GM12878 (cell line): ENCODE measurements around the gene SPRR5. TPM values are rescaled to one million over a fixed set of nuclear protein-coding genes. Genes with fewer than 3 reads are reported as not detected.

Experiments
- ATAC-seq: fragments of 200-7000 bp; cut with Tn5 transposase; 3 replicates; pipeline ENCODE4 v1.9.1; 2020; ENCODE audit warnings: mild to moderate bottlenecking, moderate library complexity
- BruUV-seq: library from RNA; stranded (reverse); fragments of 400-500 nt; replicated peaks from 2 replicates; lab custom pipeline; 2021; lab: Mats Ljungman, UMichigan
- CTCF ChIA-PET: fragments of 300-600 bp; sonication (Branson Sonifier 250); formaldehyde crosslinking; extraction: SDS; loops from one replicate; lab custom pipeline; 2021; ENCODE audit warnings: inconsistent platforms; lab: Yijun Ruan, JAX
- POLR2A ChIA-PET: fragments of 350-600 bp; formaldehyde crosslinking; extraction: SDS; loops from one replicate; lab custom pipeline; 2021; ENCODE audit warnings: inconsistent platforms; lab: Charles Lee
- RAD21 ChIA-PET: fragments of 300-600 bp; sonication (Branson Sonifier 250); formaldehyde crosslinking; loops from one replicate; lab custom pipeline; 2023; ENCODE audit warnings: antibody characterized with exemption; ENCODE audit not compliant: unreplicated experiment; lab: Charles Lee
- SMC1A ChIA-PET: fragments of 300-600 bp; sonication (Branson Sonifier 250); formaldehyde crosslinking; loops from one replicate; lab custom pipeline; 2023; ENCODE audit not compliant: unreplicated experiment, uncharacterized antibody; lab: Charles Lee
- DNase-seq: peaks from one replicate; pipeline ENCODE4 v3.0.0-alpha.2; 2011; ENCODE audit warnings: low read depth, low spot score
- FAIRE-seq: peaks from 3 replicates; lab custom pipeline; 2011; peaks lifted over from hg19 to GRCh38; lab: Jason Lieb, UNC
- H2AFZ ChIP-seq: 2 replicates; pipeline ENCODE4 v1.6.0; 2011; ENCODE audit warnings: low read depth, low read length, control low read depth; ENCODE audit not compliant: control insufficient read depth
- H3K27ac ChIP-seq: 2 replicates; pipeline ENCODE4 v1.5.1; 2011; ENCODE audit warnings: control low read depth; ENCODE audit not compliant: control insufficient read depth, insufficient read depth
- H3K27me3 ChIP-seq, 2 experiments: replicated peaks in 1 of 2; 2 replicates each; pipeline versions ENCODE4 v1.6.0 to v1.6.1; 2011; ENCODE audit warnings: low read length in 1 of 2; ENCODE audit not compliant: control insufficient read depth in 2 of 2, insufficient read depth in 2 of 2
- H3K36me3 ChIP-seq, 2 experiments: 2 replicates each; pipeline ENCODE4 v1.5.1; 2011; ENCODE audit warnings: low read length in 1 of 2; ENCODE audit not compliant: control insufficient read depth in 2 of 2, insufficient read depth in 2 of 2
- H3K4me1 ChIP-seq: 2 replicates; pipeline ENCODE4 v1.6.1; 2011; ENCODE audit warnings: mild to moderate bottlenecking, low read length, moderate library complexity, mixed read lengths; ENCODE audit not compliant: control insufficient read depth, insufficient read depth
- H3K4me2 ChIP-seq: 2 replicates; pipeline ENCODE4 v1.6.0; 2011; ENCODE audit warnings: control low read depth; ENCODE audit not compliant: control insufficient read depth, insufficient read depth
- H3K4me3 ChIP-seq: fragments of 200-600 bp; sonication (generic); 2 replicates; pipeline ENCODE4 v1.5.1; 2016
- H3K79me2 ChIP-seq: 2 replicates; pipeline ENCODE4 v1.6.0; 2011; ENCODE audit warnings: low read length; ENCODE audit not compliant: control insufficient read depth, insufficient read depth
- H3K9ac ChIP-seq: 2 replicates; pipeline ENCODE4 v1.8.0; 2011; ENCODE audit warnings: low read length, control low read depth, mixed read lengths; ENCODE audit not compliant: control insufficient read depth, insufficient read depth
- H3K9me3 ChIP-seq: replicated peaks from 3 replicates; pipeline ENCODE4 v1.5.1; 2011; ENCODE audit warnings: mild to moderate bottlenecking, low read length; ENCODE audit not compliant: control insufficient read depth, insufficient read depth
- H4K20me1 ChIP-seq: 2 replicates; pipeline ENCODE4 v1.6.0; 2011; ENCODE audit not compliant: control insufficient read depth, insufficient read depth
- CBX5 ChIP-seq: sonication (generic); IDR thresholded peaks from 2 replicates; pipeline ENCODE4 v1.6.1; 2016; ENCODE audit warnings: low read depth, moderate library complexity, mild to moderate bottlenecking, inconsistent platforms
- E2F8 ChIP-seq: fragments of 450-650 bp; IDR thresholded peaks from 2 replicates; pipeline ENCODE4 v1.6.1; 2018; ENCODE audit warnings: mild to moderate bottlenecking, low read depth, moderate library complexity; ENCODE audit not compliant: partially characterized antibody
- ETV6 ChIP-seq, 2 experiments: fragments of 450-650 bp in 1 of 2; IDR thresholded peaks in 1 of 2; conservative IDR thresholded peaks in 1 of 2; 2 replicates each; pipeline ENCODE4 v1.6.1; 2014; ENCODE audit warnings: antibody characterized with exemption in 1 of 2, borderline replicate concordance in 1 of 2, low read depth in 1 of 2, mild to moderate bottlenecking in 1 of 2, moderate library complexity in 1 of 2
- HDAC2 ChIP-seq: fragments of 200-600 bp; sonication (generic); IDR thresholded peaks from 2 replicates; pipeline ENCODE4 v1.6.1; 2017
- MEF2A ChIP-seq: IDR thresholded peaks from 2 replicates; pipeline ENCODE4 v1.6.1; 2011; ENCODE audit warnings: low read depth, mild to moderate bottlenecking, low read length, moderate library complexity; ENCODE audit not compliant: insufficient read depth
- MEF2B ChIP-seq: fragments of 450-650 bp; IDR thresholded peaks from 2 replicates; pipeline ENCODE4 v1.6.1; 2018; ENCODE audit warnings: mild to moderate bottlenecking, moderate library complexity; ENCODE audit not compliant: partially characterized antibody, poor library complexity, severe bottlenecking
- RELA ChIP-seq: fragments of 450-650 bp; IDR thresholded peaks from 2 replicates; pipeline ENCODE4 v1.8.0; 2014; ENCODE audit warnings: borderline replicate concordance; ENCODE audit not compliant: partially characterized antibody
- RUNX3 ChIP-seq: IDR thresholded peaks from 2 replicates; pipeline ENCODE4 v1.6.1; 2012; ENCODE audit warnings: low read length, inconsistent platforms
- SKIL ChIP-seq: fragments of 450-650 bp; IDR thresholded peaks from 2 replicates; pipeline ENCODE4 v1.6.1; 2017; ENCODE audit warnings: mild to moderate bottlenecking, low read depth, inconsistent platforms; ENCODE audit not compliant: poor library complexity, severe bottlenecking
- SP1 ChIP-seq: IDR thresholded peaks from one replicate; pipeline ENCODE4 v1.6.1; 2011; ENCODE audit warnings: low read depth, low read length
- YBX1 ChIP-seq: fragments of 450-650 bp; IDR thresholded peaks from 2 replicates; pipeline ENCODE4 v1.6.1; 2016; ENCODE audit warnings: antibody characterized with exemption
- ZNF384 ChIP-seq: IDR thresholded peaks from 2 replicates; pipeline ENCODE4 v1.6.1; 2012; ENCODE audit warnings: low read depth, mild to moderate bottlenecking, low read length, improper control_type of control experiment, borderline replicate concordance
- WGBS: methylation state at CpG from one replicate; pipeline ENCODE4 v1.1.6; 2016; ENCODE audit warnings: low lambda C conversion rate; ENCODE audit not compliant: insufficient replicate concordance, insufficient coverage; ENCODE audit errors: missing lambda C conversion rate; 5-methylcytosine and 5-hydroxymethylcytosine counted together
- in situ Hi-C: fragments of 300-500 bp; cut with MboI; formaldehyde crosslinking; loops from 9 replicates; pipeline ENCODE4 v1.14.3; 2018; ENCODE audit warnings: mixed read lengths
- intact Hi-C: fragments of 100-400 bp; cut with micrococcal nuclease; formaldehyde crosslinking; loops from one replicate; pipeline ENCODE4 v1.14.2; 2022; ENCODE audit not compliant: unreplicated experiment
- polyA plus RNA-seq, 11 experiments: library from polyadenylated mRNA; depleted of rRNA in 4 of 11; unstranded in 6 of 11; stranded (reverse) in 5 of 11; fragments of >200 nt; fragmentation: Nextera tagmentation in 4 of 11; fragmentation: Illumina TruSeq in 1 of 11; extraction: Ambion mirVana in 4 of 11; extraction: Trizol in 1 of 11; gene quantifications; 1 replicate in 1 of 11; 2 replicates in 10 of 11; pipeline versions ENCODE4 v1.2.1 to v1.2.3, GENCODE V29; 2011 to 2016; ENCODE audit warnings: inconsistent platforms in 2 of 11, missing spikeins in 2 of 11, low read depth in 1 of 11
- total RNA-seq, 4 experiments: library from RNA; depleted of rRNA in 3 of 4; stranded (reverse); fragments of >200 nt in 3 of 4; fragmentation: Illumina TruSeq in 1 of 4; extraction: Trizol in 1 of 4; gene quantifications; 2 replicates each; pipeline versions ENCODE4 v1.2.1 to v1.2.3, GENCODE V29; 2013 to 2021

The SPRR5 gene
- total and polyA plus RNA-seq, 10 of the 15 experiments (the other 5 are each of a cell fraction or from before 2014, with no cell fraction given), result not detected

- H3K27ac ChIP-seq, result no peak overlapping the region
- no peaks in the 10 kb centered on the region for H3K36me3 ChIP-seq
- TF ChIP-seq RELA, result no peak
- no peak for TF ChIP-seq MEF2A
- TF ChIP-seq YBX1, result no peak
- TF ChIP-seq CBX5, result no peak
- no peak for TF ChIP-seq SKIL
- TF ChIP-seq MEF2B, result no peak
- no peak for TF ChIP-seq ZNF384
- TF ChIP-seq E2F8, result no peak
- TF ChIP-seq RUNX3, result no peak
- TF ChIP-seq SP1, result no peak
- TF ChIP-seq ETV6 (conservative IDR thresholded peaks at IDR 0.05 in 1 of 2, IDR thresholded peaks at IDR 0.05 in 1 of 2; ENCODE audit: borderline replicate concordance in 1 of 2, low read depth in 1 of 2), result no peak
- no peak for TF ChIP-seq HDAC2
- H3K9me3 ChIP-seq, result no peaks in the 10 kb centered on the region
- no peak overlapping the region for H2AFZ ChIP-seq
- no TSS peak for BruUV-seq
- DNase-seq (no peak), FAIRE-seq (no peak), ATAC-seq (no peak)
- POLR2A ChIA-PET, result no interaction called here
- in situ Hi-C loops (no loop called here), intact Hi-C loops (no loop called here)
- H3K79me2 ChIP-seq, result no peaks in the 10 kb centered on the region
- no peak overlapping the region for H3K4me3 ChIP-seq
- RAD21 ChIA-PET, result no interaction called here
- SMC1A ChIA-PET, result interaction anchor here (1.2 kb wide), 1 partner anchor 13 kb away, joined by 4 read pairs; no protein-coding TSS in a partner anchor
- H3K4me2 ChIP-seq, result no peak overlapping the region
- WGBS, result 52% methylated on average over 4 of the region's 4 CpGs
- peaks cover 0 to 2% of the 10 kb centered on the region in 2 experiments; a peak in 1 of 4 replicates for H3K27me3 ChIP-seq
- CTCF ChIA-PET, result no interaction called here
- H4K20me1 ChIP-seq, result no peaks in the 10 kb centered on the region
- no peak overlapping the region for H3K9ac ChIP-seq
- peaks cover 5% of the 10 kb centered on the region for H3K4me1 ChIP-seq
These were observed 48.0 kb upstream of the SPRR5 start for GRCh38 chr1:152899027-152899426.
